H1 (cell line): Measurements from ENCODE around the gene ARMC7. TPM values are rescaled to one million over a fixed set of nuclear protein-coding genes. Genes with fewer than 3 reads are reported as not detected.

Source experiments
- CHD2 ChIP-seq: IDR thresholded peaks from 2 replicates; pipeline ENCODE4 v1.6.1; 2012; ENCODE audit warnings: low read length, improper control_type of control experiment
- SRF ChIP-seq: IDR thresholded peaks from 2 replicates; pipeline ENCODE4 v1.6.1; 2011; ENCODE audit warnings: mild to moderate bottlenecking, low read depth, low read length, moderate library complexity
- TAF1 ChIP-seq: IDR thresholded peaks from 2 replicates; pipeline ENCODE4 v1.6.1; 2011; ENCODE audit warnings: mild to moderate bottlenecking, low read depth, low read length
- TBP ChIP-seq: IDR thresholded peaks from 2 replicates; pipeline ENCODE4 v1.6.1; 2011; ENCODE audit warnings: low read depth, low read length, improper control_type of control experiment
- polyA plus RNA-seq, 7 experiments: library from polyadenylated mRNA; depleted of rRNA in 3 of 7; stranded (reverse) in 5 of 7; unstranded in 2 of 7; fragments of >200 nt in 5 of 7; fragments of 200-250 nt in 2 of 7; gene quantifications; 1 replicate in 5 of 7; 2 replicates in 1 of 7; 4 replicates in 1 of 7; pipeline versions ENCODE4 v1.2.1 to v1.2.3, GENCODE V29; 2011 to 2013; ENCODE audit warnings: missing spikeins in 2 of 7, mixed read lengths in 2 of 7
- total RNA-seq: library from RNA; stranded (reverse); fragmentation: NEBNext Ultra II Directional; extraction: Animal tissue kit (Norgen Biotek cat#: 25700); gene quantifications from 2 replicates; pipeline ENCODE4 v1.2.1, GENCODE V29; 2021
- TF ChIP-seq, protein P1 (sequence below): fragments of 300-600 bp; sonication (generic); IDR thresholded peaks from 2 replicates; pipeline ENCODE4 v1.7.1; 2012; ENCODE audit warnings: low read length, moderate library complexity, mild to moderate bottlenecking, inconsistent platforms; ENCODE audit not compliant: insufficient replicate concordance

ARMC7 gene
- total and polyA plus RNA-seq, 2 of the 8 experiments (the other 6 are each of a cell fraction or from before 2014, with no cell fraction given), result 9.8 to 13.6 TPM

GRCh38 chr17:75163074-75163473, 53.3 kb downstream of the ARMC7 start (continued):
- TF ChIP-seq, protein P1, sequence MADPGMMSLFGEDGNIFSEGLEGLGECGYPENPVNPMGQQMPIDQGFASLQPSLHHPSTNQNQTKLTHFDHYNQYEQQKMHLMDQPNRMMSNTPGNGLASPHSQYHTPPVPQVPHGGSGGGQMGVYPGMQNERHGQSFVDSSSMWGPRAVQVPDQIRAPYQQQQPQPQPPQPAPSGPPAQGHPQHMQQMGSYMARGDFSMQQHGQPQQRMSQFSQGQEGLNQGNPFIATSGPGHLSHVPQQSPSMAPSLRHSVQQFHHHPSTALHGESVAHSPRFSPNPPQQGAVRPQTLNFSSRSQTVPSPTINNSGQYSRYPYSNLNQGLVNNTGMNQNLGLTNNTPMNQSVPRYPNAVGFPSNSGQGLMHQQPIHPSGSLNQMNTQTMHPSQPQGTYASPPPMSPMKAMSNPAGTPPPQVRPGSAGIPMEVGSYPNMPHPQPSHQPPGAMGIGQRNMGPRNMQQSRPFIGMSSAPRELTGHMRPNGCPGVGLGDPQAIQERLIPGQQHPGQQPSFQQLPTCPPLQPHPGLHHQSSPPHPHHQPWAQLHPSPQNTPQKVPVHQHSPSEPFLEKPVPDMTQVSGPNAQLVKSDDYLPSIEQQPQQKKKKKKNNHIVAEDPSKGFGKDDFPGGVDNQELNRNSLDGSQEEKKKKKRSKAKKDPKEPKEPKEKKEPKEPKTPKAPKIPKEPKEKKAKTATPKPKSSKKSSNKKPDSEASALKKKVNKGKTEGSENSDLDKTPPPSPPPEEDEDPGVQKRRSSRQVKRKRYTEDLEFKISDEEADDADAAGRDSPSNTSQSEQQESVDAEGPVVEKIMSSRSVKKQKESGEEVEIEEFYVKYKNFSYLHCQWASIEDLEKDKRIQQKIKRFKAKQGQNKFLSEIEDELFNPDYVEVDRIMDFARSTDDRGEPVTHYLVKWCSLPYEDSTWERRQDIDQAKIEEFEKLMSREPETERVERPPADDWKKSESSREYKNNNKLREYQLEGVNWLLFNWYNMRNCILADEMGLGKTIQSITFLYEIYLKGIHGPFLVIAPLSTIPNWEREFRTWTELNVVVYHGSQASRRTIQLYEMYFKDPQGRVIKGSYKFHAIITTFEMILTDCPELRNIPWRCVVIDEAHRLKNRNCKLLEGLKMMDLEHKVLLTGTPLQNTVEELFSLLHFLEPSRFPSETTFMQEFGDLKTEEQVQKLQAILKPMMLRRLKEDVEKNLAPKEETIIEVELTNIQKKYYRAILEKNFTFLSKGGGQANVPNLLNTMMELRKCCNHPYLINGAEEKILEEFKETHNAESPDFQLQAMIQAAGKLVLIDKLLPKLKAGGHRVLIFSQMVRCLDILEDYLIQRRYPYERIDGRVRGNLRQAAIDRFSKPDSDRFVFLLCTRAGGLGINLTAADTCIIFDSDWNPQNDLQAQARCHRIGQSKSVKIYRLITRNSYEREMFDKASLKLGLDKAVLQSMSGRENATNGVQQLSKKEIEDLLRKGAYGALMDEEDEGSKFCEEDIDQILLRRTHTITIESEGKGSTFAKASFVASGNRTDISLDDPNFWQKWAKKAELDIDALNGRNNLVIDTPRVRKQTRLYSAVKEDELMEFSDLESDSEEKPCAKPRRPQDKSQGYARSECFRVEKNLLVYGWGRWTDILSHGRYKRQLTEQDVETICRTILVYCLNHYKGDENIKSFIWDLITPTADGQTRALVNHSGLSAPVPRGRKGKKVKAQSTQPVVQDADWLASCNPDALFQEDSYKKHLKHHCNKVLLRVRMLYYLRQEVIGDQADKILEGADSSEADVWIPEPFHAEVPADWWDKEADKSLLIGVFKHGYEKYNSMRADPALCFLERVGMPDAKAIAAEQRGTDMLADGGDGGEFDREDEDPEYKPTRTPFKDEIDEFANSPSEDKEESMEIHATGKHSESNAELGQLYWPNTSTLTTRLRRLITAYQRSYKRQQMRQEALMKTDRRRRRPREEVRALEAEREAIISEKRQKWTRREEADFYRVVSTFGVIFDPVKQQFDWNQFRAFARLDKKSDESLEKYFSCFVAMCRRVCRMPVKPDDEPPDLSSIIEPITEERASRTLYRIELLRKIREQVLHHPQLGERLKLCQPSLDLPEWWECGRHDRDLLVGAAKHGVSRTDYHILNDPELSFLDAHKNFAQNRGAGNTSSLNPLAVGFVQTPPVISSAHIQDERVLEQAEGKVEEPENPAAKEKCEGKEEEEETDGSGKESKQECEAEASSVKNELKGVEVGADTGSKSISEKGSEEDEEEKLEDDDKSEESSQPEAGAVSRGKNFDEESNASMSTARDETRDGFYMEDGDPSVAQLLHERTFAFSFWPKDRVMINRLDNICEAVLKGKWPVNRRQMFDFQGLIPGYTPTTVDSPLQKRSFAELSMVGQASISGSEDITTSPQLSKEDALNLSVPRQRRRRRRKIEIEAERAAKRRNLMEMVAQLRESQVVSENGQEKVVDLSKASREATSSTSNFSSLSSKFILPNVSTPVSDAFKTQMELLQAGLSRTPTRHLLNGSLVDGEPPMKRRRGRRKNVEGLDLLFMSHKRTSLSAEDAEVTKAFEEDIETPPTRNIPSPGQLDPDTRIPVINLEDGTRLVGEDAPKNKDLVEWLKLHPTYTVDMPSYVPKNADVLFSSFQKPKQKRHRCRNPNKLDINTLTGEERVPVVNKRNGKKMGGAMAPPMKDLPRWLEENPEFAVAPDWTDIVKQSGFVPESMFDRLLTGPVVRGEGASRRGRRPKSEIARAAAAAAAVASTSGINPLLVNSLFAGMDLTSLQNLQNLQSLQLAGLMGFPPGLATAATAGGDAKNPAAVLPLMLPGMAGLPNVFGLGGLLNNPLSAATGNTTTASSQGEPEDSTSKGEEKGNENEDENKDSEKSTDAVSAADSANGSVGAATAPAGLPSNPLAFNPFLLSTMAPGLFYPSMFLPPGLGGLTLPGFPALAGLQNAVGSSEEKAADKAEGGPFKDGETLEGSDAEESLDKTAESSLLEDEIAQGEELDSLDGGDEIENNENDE, result no peak
- no peak for TF ChIP-seq CHD2
- no peak for TF ChIP-seq TAF1
- TF ChIP-seq SRF, result no peak
- TF ChIP-seq TBP, result no peak
